GM19372 (cell line): ENCODE data around the gene RER1.

Experiments
- ATAC-seq: cut with Tn5 transposase; IDR thresholded peaks from one replicate; pipeline ENCODE4 v1.9.1; 2021; ENCODE audit warnings: mild to moderate bottlenecking, low read depth, moderate library complexity; ENCODE audit not compliant: unreplicated experiment

The RER1 gene

GRCh38 chr1:2386636-2387611 lies 4.7 kb upstream of the RER1 start:
- ATAC-seq: no peak

GRCh38 chr1:2388004-2388913 lies 3.4 kb upstream of the RER1 start:
- ATAC-seq: no peak

GRCh38 chr1:2389644-2390043 lies 2.0 kb upstream of the RER1 start:
- no peak for ATAC-seq

GRCh38 chr1:2391931-2392509 lies 379 bp downstream of the RER1 start:
- peak; percentile 15 for ATAC-seq

GRCh38 chr1:2392686-2393085 lies 1.0 kb downstream of the RER1 start:
- ATAC-seq: no peak

- ATAC-seq: no peak
These were observed 1.8 kb downstream of the RER1 start for GRCh38 chr1:2393471-2393877.

- no peak for ATAC-seq
These were observed 2.6 kb downstream of the RER1 start for GRCh38 chr1:2394220-2394619.

GRCh38 chr1:2394761-2395160 lies 3.1 kb downstream of the RER1 start:
- no peak for ATAC-seq

GRCh38 chr1:2395245-2395644 lies 3.6 kb downstream of the RER1 start:
- ATAC-seq: no peak

GRCh38 chr1:2396059-2396458 lies 4.4 kb downstream of the RER1 start:
- no peak for ATAC-seq

- no peak for ATAC-seq
These were observed 4.8 kb downstream of the RER1 start for GRCh38 chr1:2396476-2396875.

GRCh38 chr1:2397007-2397679 lies 5.5 kb downstream of the RER1 start:
- no peak for ATAC-seq

GRCh38 chr1:2398871-2399270 lies 7.2 kb downstream of the RER1 start:
- no peak for ATAC-seq

- no peak for ATAC-seq
These were observed 8.4 kb downstream of the RER1 start for GRCh38 chr1:2399890-2400575.

- no peak for ATAC-seq
These were observed 8.9 kb downstream of the RER1 start for GRCh38 chr1:2400576-2400909.

GRCh38 chr1:2400950-2401649 lies 9.5 kb downstream of the RER1 start:
- ATAC-seq: no peak

- ATAC-seq: no peak
These were observed 10.8 kb downstream of the RER1 start for GRCh38 chr1:2402420-2402819.

GRCh38 chr1:2403273-2403672 lies 11.6 kb downstream of the RER1 start:
- ATAC-seq: no peak

- no peak for ATAC-seq
These were observed 12.7 kb downstream of the RER1 start for GRCh38 chr1:2404142-2404889.
